ENCODE measurements around the gene MASP2.
"Not testable (repeated sequence)": the region's sequence is repeated elsewhere in the genome, so short reads cannot be mapped to it uniquely, and the experiment has no call there.

The MASP2 gene

GRCh38 chr1:11023201-11023600 is 23.8 kb downstream of the MASP2 start:
- Histone ChIP-seq H3K4me3 (ENCODE audit: low read length) (no peak overlapping the region), H3K36me3 (replicated peaks; ENCODE audit: low read depth, low read length) (peaks cover 37% of the 10 kb centered on the region), H3K27me3 (ENCODE audit: low read depth, low read length) (no peaks in the 10 kb centered on the region), H3K9me3 (ENCODE audit: insufficient read depth, low read length) (no peaks in the 10 kb centered on the region), H3K9ac (ENCODE audit: low read length) (no peak overlapping the region), H3K27ac (ENCODE audit: low read length) (no peak overlapping the region), H2AFZ (ENCODE audit: low read depth, low read length) (no peak overlapping the region), H3K4me2 (ENCODE audit: low read length) (no peak overlapping the region), H4K20me1 (ENCODE audit: insufficient read depth, low read length) (peaks cover 7% of the 10 kb centered on the region; the same call in 1 of the 2 replicates), H3K79me2 (ENCODE audit: low read length) (no peaks in the 10 kb centered on the region), H3K4me1 (ENCODE audit: low read length) (peaks cover 13% of the 10 kb centered on the region)
- TF ChIP-seq, protein P1, sequence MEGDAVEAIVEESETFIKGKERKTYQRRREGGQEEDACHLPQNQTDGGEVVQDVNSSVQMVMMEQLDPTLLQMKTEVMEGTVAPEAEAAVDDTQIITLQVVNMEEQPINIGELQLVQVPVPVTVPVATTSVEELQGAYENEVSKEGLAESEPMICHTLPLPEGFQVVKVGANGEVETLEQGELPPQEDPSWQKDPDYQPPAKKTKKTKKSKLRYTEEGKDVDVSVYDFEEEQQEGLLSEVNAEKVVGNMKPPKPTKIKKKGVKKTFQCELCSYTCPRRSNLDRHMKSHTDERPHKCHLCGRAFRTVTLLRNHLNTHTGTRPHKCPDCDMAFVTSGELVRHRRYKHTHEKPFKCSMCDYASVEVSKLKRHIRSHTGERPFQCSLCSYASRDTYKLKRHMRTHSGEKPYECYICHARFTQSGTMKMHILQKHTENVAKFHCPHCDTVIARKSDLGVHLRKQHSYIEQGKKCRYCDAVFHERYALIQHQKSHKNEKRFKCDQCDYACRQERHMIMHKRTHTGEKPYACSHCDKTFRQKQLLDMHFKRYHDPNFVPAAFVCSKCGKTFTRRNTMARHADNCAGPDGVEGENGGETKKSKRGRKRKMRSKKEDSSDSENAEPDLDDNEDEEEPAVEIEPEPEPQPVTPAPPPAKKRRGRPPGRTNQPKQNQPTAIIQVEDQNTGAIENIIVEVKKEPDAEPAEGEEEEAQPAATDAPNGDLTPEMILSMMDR (IDR thresholded peaks at IDR 0.05; ENCODE audit: low read depth, low read length) = no peak
- TF ChIP-seq EZH2phosphoT487 (IDR thresholded peaks at IDR 0.05; ENCODE audit: low read depth) = no peak

DNA sequence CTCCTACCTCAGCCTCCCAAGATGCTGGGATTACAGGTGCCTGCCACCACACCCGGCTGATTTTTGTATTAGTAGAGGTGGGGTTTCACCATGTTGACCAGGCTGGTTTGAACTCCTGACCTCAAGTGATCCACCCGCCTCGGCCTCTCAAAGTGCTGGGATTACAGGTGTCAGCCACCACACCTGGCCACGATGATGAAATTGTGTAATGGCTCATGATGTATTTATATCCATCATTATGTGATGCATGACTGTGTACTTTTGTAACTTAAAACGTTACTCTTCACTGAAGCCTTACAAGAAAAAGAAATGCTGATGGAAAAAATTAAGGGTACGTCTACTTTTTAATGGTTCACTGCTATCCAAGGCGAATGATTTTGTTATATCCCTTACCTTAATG is 27.1 kb downstream of the MASP2 start:
- H3K27ac ChIP-seq (ENCODE audit: low read length) = no peak overlapping the region
- peaks cover 33% of the 10 kb centered on the region for H3K36me3 ChIP-seq (replicated peaks; ENCODE audit: low read depth, low read length)

DNA sequence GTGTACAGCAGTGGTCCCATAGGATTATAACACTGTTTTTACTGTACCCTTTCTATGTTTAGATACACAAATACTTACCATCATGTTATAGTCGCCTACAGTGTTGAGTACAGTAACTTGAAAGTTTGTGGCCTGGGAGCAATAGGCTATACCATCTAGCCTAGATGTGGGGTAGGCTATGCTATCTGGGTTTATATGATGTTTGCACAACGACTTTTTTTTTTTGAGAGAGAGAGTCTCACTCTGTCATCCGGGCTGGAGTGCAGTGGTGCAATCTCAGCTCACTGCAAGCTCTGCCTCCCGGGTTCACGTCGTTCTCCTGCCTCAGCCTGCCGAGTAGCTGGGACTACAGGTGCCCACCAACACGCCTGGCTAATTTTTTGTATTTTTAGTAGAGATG is 27.7 kb downstream of the MASP2 start:
- not testable (repeated sequence) for H3K4me3 ChIP-seq (ENCODE audit: low read length); H3K9ac ChIP-seq (ENCODE audit: low read length); H4K20me1 ChIP-seq (ENCODE audit: insufficient read depth, low read length); H3K9me3 ChIP-seq (ENCODE audit: insufficient read depth, low read length); H3K4me1 ChIP-seq (ENCODE audit: low read length); H2AFZ ChIP-seq (ENCODE audit: low read depth, low read length); H3K79me2 ChIP-seq (ENCODE audit: low read length); H3K27ac ChIP-seq (ENCODE audit: low read length); H3K27me3 ChIP-seq (ENCODE audit: low read depth, low read length); H3K4me2 ChIP-seq (ENCODE audit: low read length)
- peaks cover 29% of the 10 kb centered on the region for H3K36me3 ChIP-seq (replicated peaks; ENCODE audit: low read depth, low read length)

More for the DNA sequence above, 27.1 kb downstream of the MASP2 start:
- H3K27me3 ChIP-seq (ENCODE audit: low read depth, low read length) = no peaks in the 10 kb centered on the region
- TF ChIP-seq EZH2phosphoT487 (IDR thresholded peaks at IDR 0.05; ENCODE audit: low read depth) = no peak
- TF ChIP-seq, protein P1 (IDR thresholded peaks at IDR 0.05; ENCODE audit: low read depth, low read length) = no peak
- H3K4me3 ChIP-seq (ENCODE audit: low read length) = no peak overlapping the region
- H4K20me1 ChIP-seq (ENCODE audit: insufficient read depth, low read length) = peaks cover 7% of the 10 kb centered on the region; the same call in 1 of the 2 replicates
- no peaks in the 10 kb centered on the region for H3K9me3 ChIP-seq (ENCODE audit: insufficient read depth, low read length)
- H3K4me1 ChIP-seq (ENCODE audit: low read length) = peaks cover 11% of the 10 kb centered on the region
- no peak overlapping the region for H2AFZ ChIP-seq (ENCODE audit: low read depth, low read length)
- no peak overlapping the region for H3K4me2 ChIP-seq (ENCODE audit: low read length)
- peaks cover 3% of the 10 kb centered on the region for H3K79me2 ChIP-seq (ENCODE audit: low read length)
- no peak overlapping the region for H3K9ac ChIP-seq (ENCODE audit: low read length)

- Histone ChIP-seq H3K36me3 (replicated peaks; ENCODE audit: low read depth, low read length) (peaks cover 23% of the 10 kb centered on the region), H3K9ac (ENCODE audit: low read length) (peak overlapping the region; percentile 77), H3K79me2 (ENCODE audit: low read length) (peaks cover 28% of the 10 kb centered on the region), H3K4me1 (ENCODE audit: low read length) (peaks cover 11% of the 10 kb centered on the region), H3K27me3 (ENCODE audit: low read depth, low read length) (no peaks in the 10 kb centered on the region), H3K27ac (ENCODE audit: low read length) (no peak overlapping the region), H4K20me1 (ENCODE audit: insufficient read depth, low read length) (peaks cover 17% of the 10 kb centered on the region), H3K4me3 (ENCODE audit: low read length) (peak overlapping the region; percentile 92), H3K9me3 (ENCODE audit: insufficient read depth, low read length) (no peaks in the 10 kb centered on the region), H3K4me2 (ENCODE audit: low read length) (peak overlapping the region; percentile 90), H2AFZ (ENCODE audit: low read depth, low read length) (no peak overlapping the region)
- TF ChIP-seq EZH2phosphoT487 (IDR thresholded peaks at IDR 0.05; ENCODE audit: low read depth) = no peak
- TF ChIP-seq, protein P1 (IDR thresholded peaks at IDR 0.05; ENCODE audit: low read depth, low read length) = no peak
These were observed 33.9 kb downstream of the MASP2 start for GRCh38 chr1:11013160-11013531.

Data from OCI-LY3 (cell line).